ENCODE results near the gene SBNO2. TPM values are rescaled to one million over a fixed set of nuclear protein-coding genes. Genes with fewer than 3 reads are reported as not detected.
A peak's percentile ranks its signal among the peaks of the same experiment; 100 is the strongest.

SBNO2 gene
- total and polyA plus RNA-seq, 2 donors (not counting 3 experiments of a cell fraction or from before 2014, with no cell fraction given): 31.4 to 65.7 TPM

DNA sequence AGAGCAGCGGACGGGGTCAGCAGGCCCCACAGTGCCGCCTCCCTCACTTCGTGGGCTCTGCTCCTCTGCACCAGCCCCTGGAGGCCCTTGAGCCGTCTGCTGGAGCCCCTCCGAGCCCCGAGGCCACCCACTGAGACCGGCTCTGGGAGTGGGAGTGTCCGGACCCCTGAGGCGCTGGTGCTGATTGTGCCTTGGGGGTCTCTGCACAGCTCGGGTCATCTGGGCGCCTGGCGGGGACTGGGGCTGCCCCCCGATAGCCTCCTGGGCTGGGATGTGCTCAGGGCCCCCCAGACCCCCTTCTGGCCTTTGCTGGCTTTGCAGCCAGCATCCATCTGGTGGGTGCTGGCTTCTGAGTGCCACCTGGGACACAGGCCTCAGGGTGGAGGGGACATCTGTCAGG is 48.3 kb upstream of the SBNO2 start:
- ChIA-PET POLR2A (no interaction called here), CTCF (interaction anchor here (0.7 to 2.5 kb wide), 5 partner anchors 9 to 109 kb away, joined by 3 to 14 read pairs (median 7); no protein-coding TSS in a partner anchor)
- no peaks in the 10 kb centered on the region for H3K9me1 ChIP-seq (replicated peaks; ENCODE audit: control insufficient read depth, extremely low read depth, insufficient read depth, low read length)
- peaks cover 13% of the 10 kb centered on the region for H3K79me2 ChIP-seq (ENCODE audit: control insufficient read depth, insufficient read depth, low read length)
- no peak overlapping the region for H2AFZ ChIP-seq (ENCODE audit: low read depth, low read length)
- H3K4me1 ChIP-seq (ENCODE audit: control insufficient read depth, extremely low read depth, insufficient read depth, low read length): no peaks in the 10 kb centered on the region
- peaks cover 5 to 20% of the 10 kb centered on the region in 2 experiments for H3K36me3 ChIP-seq (ENCODE audit: control insufficient read depth in 2 of 2, extremely low read depth in 1 of 2, insufficient read depth in 2 of 2, low read length in 2 of 2)
- H4K20me1 ChIP-seq (replicated peaks; ENCODE audit: control insufficient read depth, extremely low read depth, insufficient read depth, low read length): no peaks in the 10 kb centered on the region
- TF ChIP-seq GATA2 (IDR thresholded peaks at IDR 0.05; ENCODE audit: insufficient read depth, insufficient read length, low read depth, low read length): no peak
- TF ChIP-seq, protein P1, sequence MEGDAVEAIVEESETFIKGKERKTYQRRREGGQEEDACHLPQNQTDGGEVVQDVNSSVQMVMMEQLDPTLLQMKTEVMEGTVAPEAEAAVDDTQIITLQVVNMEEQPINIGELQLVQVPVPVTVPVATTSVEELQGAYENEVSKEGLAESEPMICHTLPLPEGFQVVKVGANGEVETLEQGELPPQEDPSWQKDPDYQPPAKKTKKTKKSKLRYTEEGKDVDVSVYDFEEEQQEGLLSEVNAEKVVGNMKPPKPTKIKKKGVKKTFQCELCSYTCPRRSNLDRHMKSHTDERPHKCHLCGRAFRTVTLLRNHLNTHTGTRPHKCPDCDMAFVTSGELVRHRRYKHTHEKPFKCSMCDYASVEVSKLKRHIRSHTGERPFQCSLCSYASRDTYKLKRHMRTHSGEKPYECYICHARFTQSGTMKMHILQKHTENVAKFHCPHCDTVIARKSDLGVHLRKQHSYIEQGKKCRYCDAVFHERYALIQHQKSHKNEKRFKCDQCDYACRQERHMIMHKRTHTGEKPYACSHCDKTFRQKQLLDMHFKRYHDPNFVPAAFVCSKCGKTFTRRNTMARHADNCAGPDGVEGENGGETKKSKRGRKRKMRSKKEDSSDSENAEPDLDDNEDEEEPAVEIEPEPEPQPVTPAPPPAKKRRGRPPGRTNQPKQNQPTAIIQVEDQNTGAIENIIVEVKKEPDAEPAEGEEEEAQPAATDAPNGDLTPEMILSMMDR (IDR thresholded peaks at IDR 0.05; ENCODE audit: extremely low read depth in 1 of 2, insufficient read depth in 1 of 2, low read depth in 1 of 2, low read length in 2 of 2): peak in 1 of 2 donors; percentile 10
- DNase-seq (ENCODE audit: low read depth, low spot score): no peak
- no TSS peak for BruUV-seq (replicated peaks)
- no peak overlapping the region for H3K27ac ChIP-seq (ENCODE audit: insufficient read depth, low read depth, low read length)
- intact Hi-C loops (cut with micrococcal nuclease): no loop called here
- dilution Hi-C loops (cut with MboI; ENCODE audit: extremely low pct_ligation_motif_present, low sequenced_read_pairs): no loop called here
- H3K9me3 ChIP-seq (replicated peaks; ENCODE audit: control insufficient read depth, insufficient read depth, low read length): no peaks in the 10 kb centered on the region
- no peak for FAIRE-seq
- H3K4me3 ChIP-seq (replicated peaks in 1 of 3; ENCODE audit: insufficient read depth in 1 of 3, low read depth in 1 of 3, low read length in 3 of 3): no peak overlapping the region
- no peak overlapping the region for H3K9ac ChIP-seq (replicated peaks; ENCODE audit: extremely low read depth, insufficient read depth, low read length)
- no peaks in the 10 kb centered on the region for H3K27me3 ChIP-seq (ENCODE audit: control insufficient read depth in 2 of 2, insufficient read depth in 2 of 2, low read length in 2 of 2)
- H3K4me2 ChIP-seq (ENCODE audit: insufficient read depth, low read length): no peak overlapping the region

DNA sequence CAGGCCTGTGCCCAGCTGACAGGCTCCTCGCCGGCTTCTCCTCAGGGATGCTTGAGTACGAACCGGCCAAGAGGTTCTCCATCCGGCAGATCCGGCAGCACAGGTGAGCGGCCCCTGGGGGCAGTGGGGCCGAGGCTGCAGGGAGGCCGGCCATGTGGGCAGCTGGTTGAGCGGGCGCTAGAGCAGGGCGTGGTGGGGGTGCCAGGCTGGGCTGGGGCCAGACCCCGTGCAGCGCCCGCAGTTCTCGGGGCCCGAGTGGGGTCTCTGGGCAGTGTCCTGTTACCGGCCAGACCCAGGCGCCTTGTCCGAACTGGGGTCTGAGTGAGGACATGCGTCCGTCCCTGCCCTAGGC is 47.8 kb upstream of the SBNO2 start:
- no peaks in the 10 kb centered on the region for H3K4me1 ChIP-seq (ENCODE audit: control insufficient read depth, extremely low read depth, insufficient read depth, low read length)
- dilution Hi-C loops (cut with MboI; ENCODE audit: extremely low pct_ligation_motif_present, low sequenced_read_pairs) (no loop called here), intact Hi-C loops (cut with micrococcal nuclease) (loop anchor here (1.0 kb wide), 2 partner anchors 18 to 44 kb away; no protein-coding TSS in a partner anchor)
- H3K9me1 ChIP-seq (replicated peaks; ENCODE audit: control insufficient read depth, extremely low read depth, insufficient read depth, low read length): no peaks in the 10 kb centered on the region
- H3K4me3 ChIP-seq (replicated peaks in 1 of 3; ENCODE audit: insufficient read depth in 1 of 3, low read depth in 1 of 3, low read length in 3 of 3): no peak overlapping the region
- H3K27me3 ChIP-seq (ENCODE audit: control insufficient read depth in 2 of 2, insufficient read depth in 2 of 2, low read length in 2 of 2): no peaks in the 10 kb centered on the region
- POLR2A ChIA-PET: no interaction called here
- H3K9ac ChIP-seq (replicated peaks; ENCODE audit: extremely low read depth, insufficient read depth, low read length): no peak overlapping the region
- no TSS peak for BruUV-seq (replicated peaks)
- H3K9me3 ChIP-seq (replicated peaks; ENCODE audit: control insufficient read depth, insufficient read depth, low read length): no peaks in the 10 kb centered on the region
- no peak overlapping the region for H3K27ac ChIP-seq (ENCODE audit: insufficient read depth, low read depth, low read length)
- H3K79me2 ChIP-seq (ENCODE audit: control insufficient read depth, insufficient read depth, low read length): peaks cover 18% of the 10 kb centered on the region
- no peak overlapping the region for H3K4me2 ChIP-seq (ENCODE audit: insufficient read depth, low read length)
- TF ChIP-seq POLR2AphosphoS5 (IDR thresholded peaks at IDR 0.05; ENCODE audit: insufficient read depth, low read depth, low read length) (no peak), POLR2A (IDR thresholded peaks at IDR 0.05; ENCODE audit: low read depth, low read length) (no peak), MYC (IDR thresholded peaks at IDR 0.05; ENCODE audit: low read depth, low read length) (no peak)
- TF ChIP-seq, protein P1 (IDR thresholded peaks at IDR 0.05; ENCODE audit: extremely low read depth in 1 of 2, insufficient read depth in 1 of 2, low read depth in 1 of 2, low read length in 2 of 2): no peak
- CTCF ChIA-PET: interaction anchor here (0.7 to 2.5 kb wide), 5 partner anchors 9 to 109 kb away, joined by 3 to 14 read pairs (median 7); no protein-coding TSS in a partner anchor
- DNase-seq (ENCODE audit: low read depth, low spot score): no peak
- no peak for FAIRE-seq
- no peaks in the 10 kb centered on the region for H4K20me1 ChIP-seq (replicated peaks; ENCODE audit: control insufficient read depth, extremely low read depth, insufficient read depth, low read length)
- H2AFZ ChIP-seq (ENCODE audit: low read depth, low read length): no peak overlapping the region
- peaks cover 5 to 20% of the 10 kb centered on the region in 2 experiments for H3K36me3 ChIP-seq (ENCODE audit: control insufficient read depth in 2 of 2, extremely low read depth in 1 of 2, insufficient read depth in 2 of 2, low read length in 2 of 2)

Data from endothelial cell of umbilical vein (primary cell).